HUES6 (cell line): ENCODE measurements around the gene GAA.
"Not testable (repeated sequence)": the region's sequence is repeated elsewhere in the genome, so short reads cannot be mapped to it uniquely, and the experiment has no call there.

Source experiments
- H3K27ac ChIP-seq: 2 replicates; pipeline ENCODE4 v1.7.0; 2013; ENCODE audit warnings: low read depth, mild to moderate bottlenecking, low read length, inconsistent platforms
- H3K27me3 ChIP-seq: 2 replicates; pipeline ENCODE4 v1.6.1; 2013; ENCODE audit warnings: low read length; ENCODE audit not compliant: control insufficient read depth, insufficient read depth
- H3K36me3 ChIP-seq: 2 replicates; pipeline ENCODE4 v1.6.1; 2013; ENCODE audit warnings: low read length; ENCODE audit not compliant: control insufficient read depth, insufficient read depth
- H3K4me1 ChIP-seq: 2 replicates; pipeline ENCODE4 v1.6.1; 2013; ENCODE audit warnings: low read length; ENCODE audit not compliant: control insufficient read depth, insufficient read depth
- H3K4me3 ChIP-seq: 2 replicates; pipeline ENCODE4 v1.5.1; 2013; ENCODE audit warnings: low read depth, low read length
- H3K9ac ChIP-seq: one replicate; pipeline ENCODE4 v1.6.1; 2013; ENCODE audit warnings: mild to moderate bottlenecking, low read length
- H3K9me3 ChIP-seq: 2 replicates; pipeline ENCODE4 v1.6.1; 2013; ENCODE audit warnings: low read depth, low read length; ENCODE audit not compliant: control insufficient read depth, insufficient read depth

GAA gene

GRCh38 chr17:80086081-80086480 lies 15.3 kb upstream of the GAA start:
- Histone ChIP-seq H3K4me3 (no peak overlapping the region), H3K4me1 (no peaks in the 10 kb centered on the region), H3K27me3 (no peaks in the 10 kb centered on the region), H3K9me3 (no peaks in the 10 kb centered on the region), H3K9ac (no peak overlapping the region), H3K36me3 (no peaks in the 10 kb centered on the region), H3K27ac (no peak overlapping the region)

DNA sequence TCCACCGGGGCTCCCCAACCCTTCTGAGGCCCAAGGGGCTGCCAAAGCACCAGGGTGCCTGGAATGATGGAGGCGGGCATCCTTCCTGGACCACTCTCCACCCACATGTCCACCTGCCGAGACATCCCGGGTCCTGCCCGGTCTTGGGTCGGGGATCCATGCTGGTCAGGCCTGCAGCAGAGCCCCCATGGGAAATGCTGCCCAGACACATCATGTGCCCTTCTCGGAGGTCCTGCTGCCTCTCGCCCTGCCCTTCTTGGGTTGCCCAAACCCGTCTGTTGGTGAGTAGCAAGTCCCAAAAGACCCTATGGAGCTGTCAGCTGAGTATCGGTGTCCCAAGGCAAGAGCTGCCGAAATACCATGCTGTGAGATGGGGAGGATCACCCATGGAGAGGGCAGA lies 14.8 kb upstream of the GAA start:
- H3K27ac ChIP-seq = no peak overlapping the region
- H3K36me3 ChIP-seq = no peaks in the 10 kb centered on the region
- no peaks in the 10 kb centered on the region for H3K9me3 ChIP-seq
- H3K4me1 ChIP-seq = no peaks in the 10 kb centered on the region
- H3K27me3 ChIP-seq = no peaks in the 10 kb centered on the region
- no peak overlapping the region for H3K4me3 ChIP-seq
- no peak overlapping the region for H3K9ac ChIP-seq

- Histone ChIP-seq H3K9ac (no peak overlapping the region), H3K4me3 (no peak overlapping the region), H3K4me1 (no peaks in the 10 kb centered on the region), H3K27ac (no peak overlapping the region), H3K36me3 (no peaks in the 10 kb centered on the region), H3K27me3 (no peaks in the 10 kb centered on the region), H3K9me3 (no peaks in the 10 kb centered on the region)
Observed at GRCh38 chr17:80087346-80088265, 13.8 kb upstream of the GAA start.

- Histone ChIP-seq H3K4me1 (no peaks in the 10 kb centered on the region), H3K9ac (no peak overlapping the region), H3K27me3 (no peaks in the 10 kb centered on the region)
Observed at GRCh38 chr17:80089762-80090161, 11.6 kb upstream of the GAA start.

GRCh38 chr17:80090164-80090563 lies 11.2 kb upstream of the GAA start:
- H3K27ac ChIP-seq, H3K9me3 ChIP-seq, H3K36me3 ChIP-seq, H3K27me3 ChIP-seq, H3K4me3 ChIP-seq, H3K4me1 ChIP-seq, H3K9ac ChIP-seq: not testable (repeated sequence)

More at GRCh38 chr17:80089762-80090161, 11.6 kb upstream of the GAA start:
- H3K4me3 ChIP-seq = no peak overlapping the region
- H3K27ac ChIP-seq = no peak overlapping the region
- no peaks in the 10 kb centered on the region for H3K36me3 ChIP-seq
- no peaks in the 10 kb centered on the region for H3K9me3 ChIP-seq

- H3K9me3 ChIP-seq = no peaks in the 10 kb centered on the region
- H3K27me3 ChIP-seq = no peaks in the 10 kb centered on the region
- H3K4me3 ChIP-seq = no peak overlapping the region
- H3K9ac ChIP-seq = no peak overlapping the region
- no peaks in the 10 kb centered on the region for H3K4me1 ChIP-seq
- H3K27ac ChIP-seq = no peak overlapping the region
- no peaks in the 10 kb centered on the region for H3K36me3 ChIP-seq
Observed at GRCh38 chr17:80091376-80091775, 10.0 kb upstream of the GAA start.

GRCh38 chr17:80092959-80093358 lies 8.4 kb upstream of the GAA start:
- no peaks in the 10 kb centered on the region for H3K36me3 ChIP-seq
- no peaks in the 10 kb centered on the region for H3K4me1 ChIP-seq
- no peaks in the 10 kb centered on the region for H3K27me3 ChIP-seq
- no peak overlapping the region for H3K27ac ChIP-seq
- no peaks in the 10 kb centered on the region for H3K9me3 ChIP-seq
- H3K4me3 ChIP-seq = no peak overlapping the region
- H3K9ac ChIP-seq = no peak overlapping the region

- Histone ChIP-seq H3K9ac (no peak overlapping the region), H3K4me1 (no peaks in the 10 kb centered on the region), H3K27ac (no peak overlapping the region), H3K9me3 (no peaks in the 10 kb centered on the region), H3K4me3 (no peak overlapping the region), H3K36me3 (no peaks in the 10 kb centered on the region), H3K27me3 (no peaks in the 10 kb centered on the region)
Observed at GRCh38 chr17:80095038-80095843, 6.1 kb upstream of the GAA start.

DNA sequence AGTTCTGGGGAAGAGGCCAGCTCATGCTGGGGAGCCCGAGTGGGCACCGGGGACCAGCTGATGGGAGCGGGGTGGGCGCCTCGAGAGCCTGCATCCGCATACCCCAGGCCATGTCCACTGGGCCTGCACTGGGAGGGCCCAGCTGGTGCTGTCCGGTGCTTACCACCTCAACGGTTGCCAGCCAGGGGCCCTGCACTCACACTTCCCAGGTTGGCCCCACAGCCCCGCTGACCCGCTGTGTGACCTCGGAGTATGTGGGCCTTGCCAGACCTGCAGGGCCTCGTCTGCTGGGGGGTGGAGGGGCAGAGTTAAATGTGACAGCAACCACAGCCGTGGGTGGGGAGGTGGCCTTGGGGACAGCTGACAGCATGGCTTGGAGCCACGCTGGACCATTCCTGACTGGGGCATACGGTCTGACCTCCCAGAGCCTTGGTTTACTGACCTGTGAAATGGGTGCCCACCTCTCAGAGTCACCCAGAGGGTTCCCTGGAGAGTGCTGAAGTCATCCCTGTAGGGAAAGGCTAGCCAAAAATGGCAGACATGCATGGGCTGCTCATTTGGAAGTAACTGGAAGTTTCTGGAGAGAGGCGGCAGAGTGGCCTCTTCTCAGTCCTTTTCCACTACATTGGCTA lies 5.4 kb upstream of the GAA start:
- Histone ChIP-seq H3K9me3 (no peaks in the 10 kb centered on the region), H3K4me1 (peaks cover 3% of the 10 kb centered on the region; the same call in 1 of the 2 replicates), H3K27me3 (no peaks in the 10 kb centered on the region), H3K36me3 (no peaks in the 10 kb centered on the region), H3K4me3 (no peak overlapping the region), H3K9ac (no peak overlapping the region), H3K27ac (no peak overlapping the region)

GRCh38 chr17:80096561-80097021 lies 4.8 kb upstream of the GAA start:
- Histone ChIP-seq H3K9ac (no peak overlapping the region), H3K27ac (no peak overlapping the region), H3K36me3 (no peaks in the 10 kb centered on the region), H3K4me1 (peaks cover 4% of the 10 kb centered on the region; the same call in 1 of the 2 replicates), H3K4me3 (no peak overlapping the region), H3K9me3 (no peaks in the 10 kb centered on the region), H3K27me3 (no peaks in the 10 kb centered on the region)
